SIG-M5 (cell line): ENCODE measurements around the gene HTRA3.

ENCODE experiments used
- DNase-seq: peaks from one replicate; lab custom pipeline; 2025; lab: John Stamatoyannopoulos, UW

The HTRA3 gene

DNA sequence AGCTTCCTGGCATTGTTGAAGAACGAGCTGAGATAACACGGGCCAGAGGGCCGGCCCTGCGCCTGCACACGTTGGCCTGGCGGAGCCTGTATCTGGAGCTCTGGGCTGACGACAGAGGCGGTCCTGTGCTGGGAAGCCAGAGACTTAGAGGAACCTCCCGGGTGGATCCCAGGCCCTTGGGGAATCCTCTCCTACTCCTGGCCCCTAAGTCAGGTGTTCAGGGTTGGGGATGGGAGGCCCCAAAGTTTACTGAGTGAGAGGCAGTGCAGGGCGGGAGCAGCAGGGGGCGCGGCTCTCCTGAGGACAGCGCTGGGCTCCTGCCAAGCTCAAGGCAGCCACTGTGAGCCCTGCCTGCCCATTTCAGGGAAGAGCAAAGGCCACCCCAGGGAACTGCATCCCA lies 2.5 kb upstream of the HTRA3 start:
- DNase-seq = no peak

GRCh38 chr4:8268211-8268610 lies 1.3 kb upstream of the HTRA3 start:
- no peak for DNase-seq

GRCh38 chr4:8268901-8269534 lies 536 bp upstream of the HTRA3 start:
- DNase-seq = no peak

DNA sequence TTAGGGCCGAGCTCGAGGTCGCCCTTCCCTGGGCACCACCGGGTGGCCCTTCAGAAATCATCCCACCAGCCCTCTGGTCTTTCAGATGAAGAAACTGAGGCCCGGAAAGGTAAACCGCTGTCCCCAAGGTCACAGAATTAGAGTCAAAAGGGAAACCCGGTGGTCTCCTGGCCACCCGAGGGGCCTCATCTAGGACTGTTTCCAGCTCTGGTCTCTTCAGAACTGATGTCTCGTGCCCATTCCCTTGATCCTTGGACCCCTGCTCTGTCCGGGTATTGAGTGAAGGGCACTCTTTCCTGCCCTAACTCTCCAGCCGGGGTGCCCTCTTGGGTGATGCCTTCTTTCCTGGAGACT lies 841 bp downstream of the HTRA3 start:
- DNase-seq = no peak

- DNase-seq = no peak
Measured at GRCh38 chr4:8270912-8271815, 1.6 kb downstream of the HTRA3 start.

- no peak for DNase-seq
Measured at GRCh38 chr4:8271821-8272220, 2.3 kb downstream of the HTRA3 start.

DNA sequence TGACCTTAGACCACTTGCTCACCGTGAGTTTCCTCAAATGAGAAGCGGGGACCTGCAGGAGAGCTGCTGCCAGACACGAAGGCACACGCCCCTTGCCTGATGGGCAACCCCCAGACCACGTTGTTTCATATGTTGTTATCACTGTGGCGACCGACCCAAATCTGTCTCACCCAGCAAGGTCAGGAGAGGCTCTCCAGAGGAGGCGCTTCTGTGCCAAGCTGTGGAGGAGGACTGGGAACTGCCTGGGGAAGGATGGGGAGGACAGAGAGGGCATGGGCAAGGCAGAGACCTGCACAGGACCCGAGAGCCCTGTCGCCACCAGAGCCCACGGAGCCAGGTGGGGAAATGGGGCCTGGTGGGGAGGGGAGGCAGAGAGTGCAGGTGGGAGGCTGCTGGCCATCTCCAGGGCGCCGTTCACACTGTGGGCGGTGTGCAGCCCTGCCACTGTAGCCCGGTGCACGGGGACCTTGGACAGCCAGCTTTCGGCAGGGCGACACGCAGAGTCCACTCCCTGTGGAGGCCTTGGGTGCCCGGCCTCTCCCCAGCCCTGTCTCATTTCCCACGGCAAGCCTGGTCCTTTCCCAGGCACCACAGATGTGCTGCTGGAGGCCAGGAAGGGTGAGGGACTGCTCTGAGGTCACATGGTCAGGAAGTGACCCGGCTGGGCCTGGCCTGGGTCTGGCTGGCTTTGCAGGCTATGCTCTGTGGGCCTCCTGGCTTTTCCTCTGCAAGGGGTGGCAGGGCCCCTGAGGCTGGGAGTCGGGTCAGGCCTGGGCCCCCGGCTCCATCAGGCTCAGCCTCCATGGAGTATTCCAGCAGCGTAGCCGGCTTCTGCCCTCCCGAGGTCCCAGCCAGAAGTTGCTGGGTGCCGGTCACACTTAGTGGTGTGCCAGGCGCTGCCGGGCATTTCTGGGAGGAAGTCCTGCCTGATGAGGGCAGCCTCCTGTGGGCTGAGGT lies 3.2 kb downstream of the HTRA3 start:
- no peak for DNase-seq

GRCh38 chr4:8273450-8273849 lies 3.9 kb downstream of the HTRA3 start:
- DNase-seq = no peak

DNA sequence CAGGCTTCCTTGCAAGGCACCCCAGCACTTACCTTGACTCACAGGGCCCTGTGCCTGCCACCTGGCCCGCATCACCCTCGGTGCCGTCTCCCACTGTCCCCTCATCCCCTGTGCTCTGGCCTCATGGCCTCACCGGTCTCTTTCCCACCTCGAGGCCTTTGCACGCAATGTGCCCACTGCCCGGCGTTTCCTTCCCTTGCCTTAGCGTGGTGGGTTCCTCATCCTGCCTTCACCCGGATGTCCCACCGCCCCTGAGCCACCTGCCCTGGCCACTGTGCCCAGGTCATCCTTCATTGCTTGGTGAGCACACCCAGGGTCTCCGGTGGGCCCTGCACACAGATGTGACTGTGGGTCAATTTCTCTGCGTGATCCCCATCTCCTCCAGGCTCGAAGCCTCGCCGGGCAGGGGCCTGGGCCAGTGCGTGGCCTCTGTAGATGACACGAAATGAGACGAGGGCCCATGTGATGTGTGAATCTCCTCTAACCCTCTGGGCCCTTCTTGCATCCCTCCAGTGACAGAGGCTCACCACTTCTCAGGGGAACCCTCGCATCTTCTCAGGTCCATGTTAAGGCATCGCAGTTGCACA lies 4.6 kb downstream of the HTRA3 start:
- no peak for DNase-seq

DNA sequence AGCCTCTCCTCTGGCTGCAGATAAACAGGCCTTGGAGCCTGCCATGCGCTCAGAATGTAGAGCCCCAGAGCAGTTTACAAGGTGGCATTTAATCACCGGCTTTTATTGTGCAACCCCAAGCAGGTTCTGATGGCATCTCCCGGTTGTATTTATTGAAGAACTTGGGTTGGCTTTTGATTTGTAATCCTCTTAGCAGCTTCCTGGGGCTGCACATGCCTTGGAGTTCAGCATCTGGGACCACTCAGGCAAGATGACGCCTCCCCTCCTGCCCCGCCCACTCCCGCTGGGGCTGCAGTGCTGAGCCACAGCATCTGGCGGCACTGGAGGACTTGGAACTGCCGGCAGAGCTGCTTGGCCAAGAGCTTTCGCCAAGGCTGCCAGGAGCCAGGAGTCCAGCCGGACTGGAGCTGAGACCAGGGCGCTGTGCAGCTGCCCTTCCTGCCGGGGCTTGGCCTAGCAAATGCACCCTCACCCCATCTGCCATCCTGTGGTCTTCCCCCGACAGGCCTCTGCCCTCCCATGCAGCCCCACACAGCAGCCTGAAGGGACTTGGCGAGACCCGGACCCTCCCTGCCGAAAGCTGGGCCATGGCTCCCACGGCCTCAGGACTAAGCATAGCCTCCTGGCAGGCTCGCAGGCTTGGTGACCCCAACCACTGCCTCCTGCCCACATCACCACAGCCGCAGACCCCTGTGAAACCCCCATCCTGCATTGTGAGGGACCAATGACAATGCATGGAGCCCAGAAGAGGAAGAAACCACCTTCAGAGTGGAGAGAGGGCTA lies 5.4 kb downstream of the HTRA3 start:
- no peak for DNase-seq

- no peak for DNase-seq
Measured at GRCh38 chr4:8275548-8275910, 6.0 kb downstream of the HTRA3 start.

- no peak for DNase-seq
Measured at GRCh38 chr4:8276358-8277240, 7.0 kb downstream of the HTRA3 start.

DNA sequence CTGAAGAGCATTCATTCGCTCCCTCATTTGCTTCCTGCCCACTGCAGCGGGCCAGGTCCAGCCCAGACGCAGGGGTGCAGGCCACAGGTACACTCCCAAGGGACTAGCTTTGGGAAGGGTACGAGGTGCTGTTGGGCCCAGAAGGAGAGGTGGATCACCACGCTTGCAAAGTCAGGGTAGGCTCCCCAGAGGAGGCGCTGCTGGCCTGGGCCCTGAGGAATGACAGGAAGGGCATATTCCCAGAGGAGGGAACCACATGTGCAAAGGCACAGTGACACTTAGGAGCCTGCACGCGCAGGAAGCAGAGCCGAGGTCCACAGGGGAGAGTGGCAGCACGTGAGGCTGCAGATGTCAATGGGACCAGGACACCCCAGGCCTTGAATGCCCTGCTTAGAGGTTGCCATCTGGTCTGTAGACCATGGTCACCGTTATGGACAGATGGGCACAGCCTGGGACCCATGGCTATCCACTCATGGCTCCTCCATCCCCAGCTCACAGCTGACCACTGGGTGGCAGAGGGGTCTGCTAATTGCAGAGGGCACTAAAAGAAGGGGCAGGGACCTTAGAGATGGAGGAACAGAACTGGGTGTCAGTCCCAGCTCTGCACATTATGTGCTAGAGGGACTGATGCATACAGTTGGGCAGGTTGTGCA lies 7.9 kb downstream of the HTRA3 start:
- no peak for DNase-seq

GRCh38 chr4:8278009-8278395 lies 8.4 kb downstream of the HTRA3 start:
- DNase-seq = no peak

DNA sequence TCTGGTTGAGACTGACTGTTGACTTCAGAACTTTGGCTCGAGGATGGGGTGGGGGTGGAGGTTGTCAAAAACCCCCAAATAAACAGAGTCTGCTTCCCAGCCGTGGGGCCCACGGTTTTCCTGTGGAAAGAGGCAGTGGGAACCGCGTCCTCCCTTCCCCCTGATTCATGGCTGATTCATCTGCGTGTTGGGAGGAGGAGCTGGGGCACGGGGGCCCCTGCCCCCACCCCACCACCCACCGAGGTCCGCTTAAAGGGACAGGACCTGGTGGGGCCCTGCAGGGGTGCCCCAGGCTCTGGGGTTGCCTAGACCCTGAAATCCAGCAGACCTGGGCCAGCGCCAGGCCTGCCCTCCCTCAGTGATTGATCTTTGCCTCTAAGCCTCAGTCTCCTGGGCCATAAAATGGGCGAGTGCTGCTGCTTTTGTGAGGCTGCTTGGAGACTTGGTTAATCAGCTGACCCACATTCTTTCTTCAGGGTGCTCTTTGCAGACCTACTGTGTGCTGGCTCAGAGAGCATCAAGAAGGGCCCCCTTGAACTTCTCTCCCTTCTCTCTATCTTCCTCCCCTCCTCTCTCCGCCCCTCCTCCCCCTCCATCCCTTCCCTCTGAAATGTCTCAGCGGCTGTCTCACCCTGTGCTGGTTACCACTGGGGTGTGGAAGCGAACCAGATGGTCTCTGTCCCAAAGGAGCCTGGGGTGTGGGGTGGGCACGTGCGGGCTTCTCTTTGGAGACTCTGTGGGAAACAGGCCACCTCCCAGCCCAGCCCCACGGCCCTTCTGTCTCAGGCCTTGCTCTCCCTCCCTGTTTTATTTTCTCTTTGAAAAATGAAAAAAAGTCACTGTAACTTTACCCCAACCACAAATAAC lies 9.1 kb downstream of the HTRA3 start:
- no peak for DNase-seq

DNA sequence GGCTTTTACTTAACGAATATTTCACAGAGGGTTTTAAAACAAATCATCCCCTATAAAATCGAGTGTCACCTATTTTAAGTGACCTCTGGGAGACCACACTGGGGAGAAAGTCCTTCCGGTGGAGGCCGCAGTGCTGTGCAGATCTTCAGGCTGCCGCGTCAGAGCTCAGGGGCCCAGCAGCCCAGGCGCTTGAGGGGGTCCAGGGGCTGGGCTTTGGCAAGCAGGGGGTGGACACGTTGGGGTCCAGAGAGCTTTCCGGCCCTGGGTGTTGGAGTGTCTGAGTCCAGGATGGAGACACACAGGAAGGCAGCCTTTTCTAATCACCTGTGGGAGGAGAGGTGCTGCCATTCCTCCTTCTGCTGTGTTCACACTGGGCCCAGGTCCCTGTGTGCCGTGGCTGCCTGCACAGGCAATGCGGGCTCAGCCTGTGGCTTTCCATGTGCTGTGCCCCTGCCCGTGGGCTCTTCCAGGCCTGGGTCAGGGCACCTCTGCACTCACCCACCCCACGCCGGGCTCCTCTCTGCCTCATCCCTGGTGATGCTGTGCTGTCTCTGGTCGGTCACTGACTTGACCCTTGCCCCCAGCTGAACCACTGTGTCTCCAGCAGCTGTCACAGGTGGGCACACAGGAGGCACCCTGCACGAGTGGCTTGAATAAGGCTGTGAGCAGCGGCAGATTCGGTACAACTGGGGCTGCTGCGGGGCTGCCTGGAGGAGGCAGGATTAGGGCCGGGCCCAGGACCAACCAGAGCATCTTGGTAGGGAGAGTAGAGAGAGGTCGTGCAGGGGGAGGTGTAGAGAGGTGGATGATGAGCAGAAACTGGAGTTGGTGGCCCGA lies 10.0 kb downstream of the HTRA3 start:
- no peak for DNase-seq

DNA sequence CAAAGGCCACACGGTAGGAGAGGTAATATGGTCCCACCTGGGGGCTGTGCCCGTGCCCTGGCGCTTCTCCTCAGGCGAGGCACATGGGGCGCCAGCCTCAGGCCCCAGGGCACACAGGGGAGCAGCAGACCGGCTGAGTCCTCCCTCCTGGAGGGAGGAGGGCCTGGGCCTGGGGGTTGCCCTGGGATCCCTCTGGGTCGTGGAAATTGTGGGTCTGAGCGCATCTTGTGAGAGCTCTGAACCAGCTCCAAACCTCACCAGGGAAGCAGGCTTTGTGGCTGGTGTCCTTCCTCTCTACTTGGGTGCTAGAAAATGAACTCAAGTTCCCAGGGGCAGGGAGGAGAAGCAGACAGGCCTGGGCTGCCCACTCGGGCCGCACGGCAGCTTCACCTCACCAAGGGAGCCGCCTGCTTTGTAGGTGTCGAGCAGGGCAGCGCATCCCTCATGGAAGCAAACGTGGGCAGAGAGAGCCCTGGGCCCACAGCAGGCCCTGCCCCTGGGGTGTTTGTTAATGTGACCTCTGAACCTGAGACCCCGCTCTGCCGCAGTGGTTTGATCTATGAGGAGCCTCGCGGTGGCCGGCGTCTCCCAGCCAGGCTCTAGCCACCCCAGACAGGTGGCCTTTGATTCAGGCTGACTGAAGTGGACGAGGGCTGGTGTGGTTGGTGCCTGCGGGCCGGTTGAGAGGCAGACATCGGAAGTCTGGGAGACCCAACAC lies 10.8 kb downstream of the HTRA3 start:
- no peak for DNase-seq
